Measurements from ENCODE around the gene SULT1C4. TPM values are rescaled to one million over a fixed set of nuclear protein-coding genes. Genes with fewer than 3 reads are reported as not detected.

The SULT1C4 gene
- total RNA-seq, 3 donors from 2014 or later (not counting 1 experiment from before 2014, with no cell fraction given) = not detected

- H3K9me3 Mint-ChIP-seq = no peaks in the 10 kb centered on the region
- no peaks in the 10 kb centered on the region for H3K9me3 ChIP-seq (ENCODE audit: control insufficient read depth, insufficient read depth, low read length)
- no peaks in the 10 kb centered on the region for H3K36me3 Mint-ChIP-seq
- no peak overlapping the region for H3K4me3 Mint-ChIP-seq
- no peaks in the 10 kb centered on the region for H3K4me1 ChIP-seq (ENCODE audit: control insufficient read depth, insufficient read depth, low read length)
- WGBS (ENCODE audit: insufficient coverage) = no CpG with 5 or more reads among the region's 1 CpG
- H3K27me3 Mint-ChIP-seq (ENCODE audit: low read depth in 2 of 2) = peaks cover 0 to 8% of the 10 kb centered on the region in 2 donors
- H3K4me3 ChIP-seq (ENCODE audit: low read length) = no peak overlapping the region
- H3K36me3 ChIP-seq (ENCODE audit: control insufficient read depth, insufficient read depth, low read length) = no peaks in the 10 kb centered on the region
- H3K27me3 ChIP-seq (ENCODE audit: control insufficient read depth, insufficient read depth, low read length) = no peaks in the 10 kb centered on the region
- DNase-seq = no peak
- no peaks in the 10 kb centered on the region for H3K4me1 Mint-ChIP-seq
- no peak for TF ChIP-seq CTCF (IDR thresholded peaks at IDR 0.05)
- no peak overlapping the region for H3K27ac ChIP-seq (ENCODE audit: low read length)
- no peak for ATAC-seq
- no peak overlapping the region for H3K27ac Mint-ChIP-seq
- intact Hi-C loops (cut with micrococcal nuclease) = no loop called here
Observed at GRCh38 chr2:108412995-108413710, 35.4 kb downstream of the SULT1C4 start.

GRCh38 chr2:108413711-108414095 lies 35.9 kb downstream of the SULT1C4 start:
- H3K9me3 Mint-ChIP-seq = no peaks in the 10 kb centered on the region
- ATAC-seq (no peak), DNase-seq (no peak)
- H3K27ac ChIP-seq (ENCODE audit: low read length) = no peak overlapping the region
- 100% methylated on average over 1 of the region's 1 CpG for WGBS (ENCODE audit: insufficient coverage)
- H3K9me3 ChIP-seq (ENCODE audit: control insufficient read depth, insufficient read depth, low read length) = no peaks in the 10 kb centered on the region
- TF ChIP-seq CTCF (IDR thresholded peaks at IDR 0.05) = no peak
- no peaks in the 10 kb centered on the region for H3K4me1 Mint-ChIP-seq
- intact Hi-C loops (cut with micrococcal nuclease) = no loop called here
- H3K4me1 ChIP-seq (ENCODE audit: control insufficient read depth, insufficient read depth, low read length) = no peaks in the 10 kb centered on the region
- H3K4me3 Mint-ChIP-seq = no peak overlapping the region
- no peak overlapping the region for H3K27ac Mint-ChIP-seq
- peaks cover 0 to 8% of the 10 kb centered on the region in 2 donors for H3K27me3 Mint-ChIP-seq (ENCODE audit: low read depth in 2 of 2)
- H3K4me3 ChIP-seq (ENCODE audit: low read length) = no peak overlapping the region
- no peaks in the 10 kb centered on the region for H3K36me3 Mint-ChIP-seq
- H3K27me3 ChIP-seq (ENCODE audit: control insufficient read depth, insufficient read depth, low read length) = no peaks in the 10 kb centered on the region
- no peaks in the 10 kb centered on the region for H3K36me3 ChIP-seq (ENCODE audit: control insufficient read depth, insufficient read depth, low read length)

GRCh38 chr2:108414256-108414876 lies 36.6 kb downstream of the SULT1C4 start:
- ATAC-seq = no peak
- no peak for DNase-seq
- 96% methylated on average over 3 of the region's 3 CpGs for WGBS (ENCODE audit: insufficient coverage)
- peaks cover 0 to 4% of the 10 kb centered on the region in 2 donors for H3K27me3 Mint-ChIP-seq (ENCODE audit: low read depth in 2 of 2)
- Histone ChIP-seq H3K4me1 (ENCODE audit: control insufficient read depth, insufficient read depth, low read length) (no peaks in the 10 kb centered on the region), H3K27ac (ENCODE audit: low read length) (no peak overlapping the region), H3K4me3 (ENCODE audit: low read length) (no peak overlapping the region), H3K36me3 (ENCODE audit: control insufficient read depth, insufficient read depth, low read length) (no peaks in the 10 kb centered on the region), H3K27me3 (ENCODE audit: control insufficient read depth, insufficient read depth, low read length) (no peaks in the 10 kb centered on the region), H3K9me3 (ENCODE audit: control insufficient read depth, insufficient read depth, low read length) (no peaks in the 10 kb centered on the region)
- H3K4me1 Mint-ChIP-seq = no peaks in the 10 kb centered on the region
- no peak overlapping the region for H3K27ac Mint-ChIP-seq
- TF ChIP-seq CTCF (IDR thresholded peaks at IDR 0.05) = no peak
- H3K4me3 Mint-ChIP-seq = no peak overlapping the region
- H3K36me3 Mint-ChIP-seq = no peaks in the 10 kb centered on the region
- intact Hi-C loops (cut with micrococcal nuclease) = no loop called here
- H3K9me3 Mint-ChIP-seq = no peaks in the 10 kb centered on the region

Data from natural killer cell (primary cell).